GM12865 (cell line): ENCODE measurements around the gene TDRD12.

Source experiments
- DNase-seq: peaks from one replicate; pipeline ENCODE4 v3.0.0; 2010; ENCODE audit warnings: low read depth
- H3K4me3 ChIP-seq: 2 replicates; pipeline ENCODE4 v1.5.1; 2011; ENCODE audit warnings: mild to moderate bottlenecking, low read depth, low read length, control low read depth
- TF ChIP-seq, protein P1 (sequence below): IDR thresholded peaks from 2 replicates; pipeline ENCODE4 v1.5.1; 2011; ENCODE audit warnings: low read length, control low read depth, low read depth, inconsistent platforms; ENCODE audit not compliant: insufficient read depth; ENCODE audit errors: missing control alignments

The TDRD12 gene

DNA sequence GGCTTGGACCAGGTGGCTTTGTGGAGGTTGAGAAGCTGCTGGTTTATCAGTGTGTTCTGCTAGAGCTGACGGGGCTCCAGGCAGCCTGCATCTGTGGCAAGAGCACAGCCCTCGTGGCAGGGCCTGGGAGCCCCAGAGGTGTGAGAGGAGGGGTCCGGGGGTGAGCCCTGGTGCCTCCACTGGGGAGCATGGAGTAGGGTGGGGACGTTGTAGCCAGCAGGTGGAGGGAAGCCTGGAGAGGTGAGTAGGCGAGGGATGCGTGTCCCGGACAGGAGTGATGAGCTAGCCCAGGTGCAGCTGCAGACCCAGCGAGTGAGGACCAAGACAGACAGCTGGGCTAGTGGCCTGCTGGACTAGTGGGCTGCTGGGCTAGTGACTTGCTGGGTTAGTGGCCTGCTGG lies 99.0 kb downstream of the TDRD12 start:
- no peak overlapping the region for H3K4me3 ChIP-seq

DNA sequence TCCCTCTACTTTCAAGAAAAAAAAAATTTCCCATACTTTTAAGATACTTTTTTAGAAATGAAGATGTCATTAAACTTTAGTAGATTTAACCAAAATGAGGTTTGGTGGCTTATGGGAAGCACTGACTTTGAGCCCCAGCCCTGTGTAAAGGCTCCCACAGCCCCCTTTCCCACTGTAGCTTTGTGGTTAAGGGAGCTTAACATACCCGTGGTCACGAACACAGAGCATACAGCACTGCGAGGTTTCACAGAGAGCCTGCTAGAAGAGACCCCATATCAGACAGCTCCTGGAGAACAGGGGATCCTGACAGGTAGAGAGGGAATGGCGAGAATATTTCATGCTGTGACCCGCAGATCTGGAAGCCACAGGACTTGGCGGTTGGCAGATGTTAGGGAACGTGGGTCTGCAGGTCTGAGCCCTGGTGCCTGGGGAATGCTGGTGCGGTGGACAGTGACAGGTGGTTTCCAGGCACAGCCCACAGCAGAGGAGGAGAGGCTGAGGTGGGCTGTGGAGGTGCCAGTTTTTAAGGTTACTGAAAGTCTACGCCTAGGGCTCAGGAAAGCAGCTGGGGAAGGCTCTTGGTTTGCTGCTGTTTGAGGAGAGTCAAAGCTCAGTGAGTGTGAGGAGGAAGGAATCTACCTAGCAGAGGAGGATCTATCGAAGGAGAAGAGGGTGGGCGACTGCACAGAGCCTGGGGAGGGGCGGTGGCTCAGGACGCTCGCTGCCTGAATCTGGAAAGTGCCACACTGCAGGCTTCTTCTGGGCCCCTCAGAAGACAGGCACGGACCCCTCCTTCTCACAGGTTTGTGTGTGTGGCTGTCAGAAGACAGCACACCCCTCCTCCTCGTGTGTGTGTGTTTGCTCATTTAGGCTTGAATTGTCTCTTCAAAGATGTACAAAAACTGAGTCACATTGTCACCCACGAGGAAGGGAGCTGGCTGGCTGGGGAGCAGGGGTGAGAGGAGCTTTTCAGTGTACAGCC lies 100.1 kb downstream of the TDRD12 start:
- no peak overlapping the region for H3K4me3 ChIP-seq
- peak; percentile 24 for DNase-seq
- TF ChIP-seq, protein P1, sequence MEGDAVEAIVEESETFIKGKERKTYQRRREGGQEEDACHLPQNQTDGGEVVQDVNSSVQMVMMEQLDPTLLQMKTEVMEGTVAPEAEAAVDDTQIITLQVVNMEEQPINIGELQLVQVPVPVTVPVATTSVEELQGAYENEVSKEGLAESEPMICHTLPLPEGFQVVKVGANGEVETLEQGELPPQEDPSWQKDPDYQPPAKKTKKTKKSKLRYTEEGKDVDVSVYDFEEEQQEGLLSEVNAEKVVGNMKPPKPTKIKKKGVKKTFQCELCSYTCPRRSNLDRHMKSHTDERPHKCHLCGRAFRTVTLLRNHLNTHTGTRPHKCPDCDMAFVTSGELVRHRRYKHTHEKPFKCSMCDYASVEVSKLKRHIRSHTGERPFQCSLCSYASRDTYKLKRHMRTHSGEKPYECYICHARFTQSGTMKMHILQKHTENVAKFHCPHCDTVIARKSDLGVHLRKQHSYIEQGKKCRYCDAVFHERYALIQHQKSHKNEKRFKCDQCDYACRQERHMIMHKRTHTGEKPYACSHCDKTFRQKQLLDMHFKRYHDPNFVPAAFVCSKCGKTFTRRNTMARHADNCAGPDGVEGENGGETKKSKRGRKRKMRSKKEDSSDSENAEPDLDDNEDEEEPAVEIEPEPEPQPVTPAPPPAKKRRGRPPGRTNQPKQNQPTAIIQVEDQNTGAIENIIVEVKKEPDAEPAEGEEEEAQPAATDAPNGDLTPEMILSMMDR, result no peak

More for the DNA sequence above, 99.0 kb downstream of the TDRD12 start:
- no peak for DNase-seq
- TF ChIP-seq, protein P1, result no peak

DNA sequence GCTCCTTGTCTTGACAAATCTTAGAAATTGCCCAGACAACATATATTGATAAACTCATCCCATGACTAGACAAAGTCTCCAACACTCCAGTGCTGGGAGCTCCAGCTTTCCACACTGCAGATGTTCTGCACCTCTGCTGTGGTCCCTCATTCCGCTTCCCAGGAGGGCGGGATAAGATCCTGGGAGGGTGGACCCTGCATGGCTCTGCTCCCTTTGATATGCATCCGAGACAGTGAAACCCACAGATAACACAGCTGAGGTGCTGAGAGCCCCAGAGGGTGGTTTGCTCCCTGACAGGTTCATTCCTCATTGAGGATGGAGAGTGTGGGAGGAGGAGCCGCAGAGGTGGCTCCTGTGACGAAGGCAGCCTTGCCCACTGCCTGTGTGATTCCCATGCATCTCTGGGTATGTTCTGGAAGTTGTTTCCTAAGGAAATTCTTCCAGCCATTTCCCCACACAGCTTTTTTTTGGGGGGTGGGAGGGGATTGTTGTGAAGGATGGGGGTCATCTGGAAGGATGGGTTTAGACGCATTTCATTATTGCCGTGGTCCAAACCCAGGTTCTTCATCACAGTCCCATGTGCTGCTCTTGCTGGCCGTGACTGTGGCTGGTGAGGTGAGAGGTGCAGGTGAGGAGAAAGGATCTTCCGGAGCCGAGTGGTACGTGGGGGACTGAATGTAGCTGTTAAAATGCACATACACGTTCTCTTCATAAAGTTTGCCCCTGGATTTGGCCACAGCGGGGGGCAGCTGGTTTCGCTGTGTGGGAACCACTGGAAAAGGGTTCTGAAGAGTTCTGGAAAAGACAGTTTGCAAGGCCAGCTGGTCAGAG lies 103.6 kb downstream of the TDRD12 start:
- TF ChIP-seq, protein P1, result no peak
- no peak for DNase-seq

DNA sequence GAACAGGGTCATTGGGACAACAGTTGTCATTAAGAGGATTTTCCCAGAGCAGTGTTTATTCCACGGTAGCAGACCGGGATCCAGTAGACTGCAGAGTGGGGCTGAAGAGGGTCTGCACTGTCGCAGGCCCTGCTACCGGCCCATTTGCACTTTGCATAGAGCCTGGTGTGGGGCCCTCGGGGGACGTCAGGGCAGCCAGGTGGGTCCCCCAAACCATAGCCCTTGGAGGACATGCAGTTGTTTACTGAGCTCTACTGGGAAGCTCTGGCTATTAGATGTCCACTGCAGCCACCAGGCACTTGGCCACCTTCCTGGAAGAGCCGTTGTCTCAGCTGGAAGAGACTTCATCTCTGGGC lies 104.2 kb downstream of the TDRD12 start:
- TF ChIP-seq, protein P1, result no peak
- no peak overlapping the region for H3K4me3 ChIP-seq
- no peak for DNase-seq

More for the DNA sequence above, 103.6 kb downstream of the TDRD12 start:
- H3K4me3 ChIP-seq, result no peak overlapping the region

DNA sequence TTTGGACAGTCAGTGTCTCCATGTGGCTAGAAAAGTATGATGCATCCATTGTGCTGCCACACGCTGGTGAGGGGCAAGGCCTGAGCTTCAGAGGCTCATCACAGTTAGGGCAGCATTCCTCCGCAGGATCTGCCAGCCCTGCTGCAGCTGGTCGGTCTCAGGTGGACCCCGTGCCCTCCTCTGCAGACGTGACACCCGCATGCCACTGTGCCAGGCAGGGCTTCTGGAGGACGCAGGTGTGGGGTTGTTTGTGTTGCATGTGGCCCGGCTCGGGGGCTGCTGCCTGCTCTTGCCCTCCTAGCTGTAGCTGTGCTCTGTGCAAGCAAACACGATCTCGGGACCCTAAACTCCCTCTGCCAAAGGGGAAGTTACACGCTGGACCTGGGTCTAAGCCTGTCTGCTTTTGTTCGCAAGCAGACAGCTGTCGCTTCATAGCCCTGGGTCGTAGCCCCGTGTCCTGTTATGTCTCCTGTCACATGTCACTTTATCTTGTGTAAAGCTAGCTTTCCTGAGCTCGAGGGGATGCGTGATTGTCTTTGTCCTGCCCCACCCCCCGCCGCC lies 104.7 kb downstream of the TDRD12 start:
- H3K4me3 ChIP-seq, result no peak overlapping the region
- TF ChIP-seq, protein P1, result no peak
- no peak for DNase-seq

DNA sequence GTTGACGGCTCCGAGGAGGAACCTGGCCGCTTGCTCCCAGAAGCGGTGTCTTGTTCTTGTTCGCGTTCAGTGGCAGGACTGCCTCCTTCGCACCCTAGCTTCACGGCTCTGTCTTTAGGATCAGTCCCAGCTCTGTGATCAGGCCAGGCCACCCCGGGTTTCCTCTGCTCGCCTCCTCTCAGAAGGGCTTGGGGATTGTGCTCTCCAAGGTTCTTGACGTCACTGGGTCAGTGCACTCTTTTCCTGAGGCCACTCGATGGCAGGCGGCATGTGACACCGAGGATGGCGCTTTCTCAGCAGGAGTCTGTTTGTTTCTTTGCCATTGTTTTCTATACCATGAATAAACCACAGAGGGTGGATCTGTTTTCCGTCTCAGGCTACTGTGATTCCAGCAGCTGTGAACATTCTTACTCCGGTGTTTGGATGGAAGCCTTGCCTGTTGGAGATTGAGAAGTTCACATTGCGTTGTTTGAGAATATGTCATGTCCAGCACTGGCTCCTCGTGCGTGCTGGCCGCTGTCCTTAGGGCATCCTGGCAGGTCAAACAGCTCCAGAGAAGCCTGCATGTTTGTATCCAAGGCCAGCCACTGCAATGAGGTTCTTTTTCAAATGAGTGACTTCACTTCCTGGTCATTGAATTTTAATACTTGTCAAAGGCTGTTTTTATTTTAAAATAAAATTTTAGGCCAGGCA lies 105.5 kb downstream of the TDRD12 start:
- H3K4me3 ChIP-seq, result no peak overlapping the region
- TF ChIP-seq, protein P1, result no peak
- no peak for DNase-seq
